ENCODE measurements around the gene ATF7.
A peak's percentile ranks its signal among the peaks of the same experiment; 100 is the strongest.
"Not testable (repeated sequence)": the region's sequence is repeated elsewhere in the genome, so short reads cannot be mapped to it uniquely, and the experiment has no call there.

ATF7 gene

DNA sequence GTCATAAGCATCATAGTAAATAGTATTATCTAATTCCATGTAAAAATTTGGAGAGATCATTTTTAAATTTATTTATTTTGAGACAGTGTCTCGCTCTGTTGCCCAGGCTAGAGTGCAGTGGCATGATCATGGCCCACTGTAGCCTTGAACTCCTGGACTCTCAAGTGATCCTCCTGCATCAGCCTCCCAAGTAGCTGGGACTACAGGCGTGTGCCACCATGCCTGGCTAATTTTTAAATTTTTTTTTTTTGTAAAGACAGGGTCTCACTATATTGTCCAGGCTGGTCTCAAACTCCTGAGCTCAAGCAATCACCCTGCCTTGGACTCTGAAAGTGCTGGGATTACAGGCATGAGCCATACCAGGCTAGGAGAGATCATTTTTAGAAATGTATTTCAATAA lies 27.2 kb downstream of the ATF7 start:
- not testable (repeated sequence) for H3K4me3 Mint-ChIP-seq; DNase-seq; H3K27me3 Mint-ChIP-seq; H3K9me3 Mint-ChIP-seq; ATAC-seq (replicated peaks); H3K27ac Mint-ChIP-seq
- peaks cover 29 to 48% of the 10 kb centered on the region in 2 donors for H3K4me1 Mint-ChIP-seq
- peaks cover 17 to 44% of the 10 kb centered on the region in 2 donors for H3K36me3 Mint-ChIP-seq

DNA sequence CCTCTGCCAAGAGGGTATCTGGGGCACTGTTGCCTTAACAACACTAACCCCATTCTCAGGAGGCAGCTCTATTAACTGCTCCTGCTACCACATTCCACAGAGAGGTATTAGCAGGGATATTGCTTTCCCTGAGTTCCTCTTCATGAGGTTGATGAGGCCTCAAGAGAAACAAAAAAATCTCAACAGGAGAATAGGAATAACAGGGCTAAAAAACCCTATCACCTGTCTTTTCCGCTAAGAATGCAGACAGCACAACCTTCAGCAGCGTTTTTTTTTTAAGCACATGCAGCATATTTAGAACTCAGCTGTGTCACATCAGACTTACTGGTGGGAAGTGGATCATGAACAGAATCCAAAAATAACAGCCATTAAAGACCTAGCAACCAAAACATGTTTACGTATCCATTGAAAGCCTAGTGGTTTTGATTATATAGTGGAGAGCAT lies 29.2 kb downstream of the ATF7 start:
- Mint-ChIP-seq H3K27ac (no peak overlapping the region), H3K27me3 (no peaks in the 10 kb centered on the region), H3K36me3 (peaks cover 17 to 29% of the 10 kb centered on the region in 2 donors), H3K9me3 (peaks cover 1 to 4% of the 10 kb centered on the region in 2 donors), H3K4me1 (peaks cover 11 to 27% of the 10 kb centered on the region in 2 donors), H3K4me3 (no peak overlapping the region)
- DNase-seq (no peak), ATAC-seq (replicated peaks) (no peak)

DNA sequence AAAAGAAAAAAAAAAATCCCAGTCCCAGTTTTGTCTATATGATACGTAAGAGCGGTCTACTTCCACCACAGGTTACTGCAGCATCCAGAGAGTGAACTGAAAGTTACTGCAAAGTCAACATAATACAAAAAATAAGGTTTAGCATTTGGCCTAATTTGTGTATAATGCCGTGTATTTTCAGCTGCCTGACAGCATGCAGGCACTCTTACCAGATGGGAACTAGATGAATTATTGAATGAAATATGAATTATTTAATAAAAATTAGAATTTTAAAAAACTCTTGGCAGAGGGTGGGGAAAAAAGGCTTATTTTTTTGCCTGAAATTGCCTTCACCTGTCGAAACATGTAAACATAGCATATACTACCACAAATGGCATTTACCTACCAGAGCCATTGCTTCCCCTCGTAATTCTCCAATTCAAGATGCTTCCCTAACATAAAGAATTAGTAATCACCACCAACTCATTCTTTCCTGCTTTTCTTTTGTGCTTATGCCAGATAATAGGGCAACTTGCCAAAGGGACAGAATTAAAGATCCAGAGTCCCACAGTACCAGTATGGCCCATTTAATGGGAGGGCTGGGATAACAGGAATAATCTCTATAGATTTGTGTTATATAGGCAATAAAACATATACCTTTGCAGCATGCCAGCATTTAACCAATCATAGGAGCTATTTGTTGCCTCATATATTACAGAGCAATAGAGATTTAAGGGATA lies 31.1 kb downstream of the ATF7 start:
- Mint-ChIP-seq H3K4me1 (peaks cover 15 to 27% of the 10 kb centered on the region in 2 donors), H3K9me3 (peaks cover 1 to 4% of the 10 kb centered on the region in 2 donors), H3K36me3 (peaks cover 11 to 23% of the 10 kb centered on the region in 2 donors), H3K27me3 (no peaks in the 10 kb centered on the region), H3K4me3 (no peak overlapping the region), H3K27ac (no peak overlapping the region)
- ATAC-seq (replicated peaks) (no peak), DNase-seq (no peak)

DNA sequence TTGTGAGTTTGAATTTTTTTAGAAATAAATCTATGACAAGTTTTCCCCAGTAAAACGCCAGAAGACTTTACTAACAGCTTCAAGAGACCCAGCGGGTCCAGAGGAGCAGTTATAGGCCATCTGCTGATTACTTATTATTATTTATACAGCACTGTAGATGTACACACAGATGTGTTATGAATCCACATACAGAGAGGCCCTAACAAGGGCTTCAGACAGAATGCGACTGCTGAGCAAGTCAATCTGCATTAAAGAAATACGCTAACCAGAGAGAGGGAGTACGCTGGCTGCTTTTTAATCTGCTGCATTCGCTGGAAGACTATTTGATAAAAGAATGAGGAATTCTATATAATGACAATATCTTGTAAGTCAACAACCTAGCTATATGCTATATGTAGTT lies 32.5 kb downstream of the ATF7 start:
- H3K36me3 Mint-ChIP-seq, result peaks cover 8 to 19% of the 10 kb centered on the region in 2 donors
- no peak overlapping the region for H3K4me3 Mint-ChIP-seq
- H3K27ac Mint-ChIP-seq, result no peak overlapping the region
- H3K9me3 Mint-ChIP-seq, result peaks cover 1 to 4% of the 10 kb centered on the region in 2 donors
- ATAC-seq (replicated peaks), result no peak
- no peak for DNase-seq
- no peaks in the 10 kb centered on the region for H3K27me3 Mint-ChIP-seq
- H3K4me1 Mint-ChIP-seq, result peaks cover 15 to 29% of the 10 kb centered on the region in 2 donors

DNA sequence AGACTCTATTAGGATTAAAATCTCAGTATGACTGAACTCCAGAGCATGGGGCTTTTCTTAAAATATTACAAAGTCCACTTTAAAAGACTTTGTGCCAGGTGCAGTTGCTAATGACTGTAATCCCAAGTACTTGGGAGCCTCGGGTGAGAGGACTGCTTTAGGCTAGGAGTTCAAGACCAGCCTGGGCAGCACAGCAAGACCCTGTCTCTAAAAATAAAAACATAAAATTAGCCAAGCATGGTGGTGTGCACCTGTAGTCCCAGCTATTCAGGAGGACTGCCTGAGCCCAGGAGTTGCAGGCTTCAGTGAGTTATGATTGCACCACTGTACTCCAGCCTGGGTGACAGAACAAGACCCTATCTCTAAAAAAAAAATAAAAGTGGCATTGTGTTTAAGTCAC lies 33.2 kb downstream of the ATF7 start:
- H3K27ac Mint-ChIP-seq, result no peak overlapping the region
- peaks cover 0 to 1% of the 10 kb centered on the region in 2 donors for H3K9me3 Mint-ChIP-seq
- DNase-seq, result no peak
- H3K36me3 Mint-ChIP-seq, result peaks cover 4 to 20% of the 10 kb centered on the region in 2 donors
- peaks cover 14 to 23% of the 10 kb centered on the region in 2 donors for H3K4me1 Mint-ChIP-seq
- no peak overlapping the region for H3K4me3 Mint-ChIP-seq
- no peak for ATAC-seq (replicated peaks)
- H3K27me3 Mint-ChIP-seq, result no peaks in the 10 kb centered on the region

DNA sequence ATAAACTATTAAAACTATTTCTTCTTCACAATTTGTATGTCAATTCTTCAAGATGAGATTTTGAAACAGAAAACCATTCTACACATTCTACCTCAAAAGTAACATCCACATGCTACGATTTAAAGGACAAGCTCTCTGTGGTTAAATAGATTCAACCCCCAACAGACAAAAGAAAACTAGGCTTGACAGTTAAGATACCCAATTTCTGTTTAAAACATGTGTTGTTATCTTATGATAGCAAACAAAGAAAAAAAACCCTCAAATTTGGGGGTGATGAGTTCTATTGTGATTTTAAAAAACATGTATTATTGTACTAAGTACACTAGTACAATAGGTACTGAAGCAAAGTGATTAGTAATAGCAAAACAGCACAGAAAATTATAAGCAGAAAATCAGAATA lies 33.8 kb downstream of the ATF7 start:
- Mint-ChIP-seq H3K27ac (no peak overlapping the region), H3K4me3 (no peak overlapping the region), H3K4me1 (peaks cover 11 to 21% of the 10 kb centered on the region in 2 donors), H3K9me3 (no peaks in the 10 kb centered on the region), H3K36me3 (peaks cover 0 to 16% of the 10 kb centered on the region in 2 donors), H3K27me3 (no peaks in the 10 kb centered on the region)
- DNase-seq, result no peak
- no peak for ATAC-seq (replicated peaks)

DNA sequence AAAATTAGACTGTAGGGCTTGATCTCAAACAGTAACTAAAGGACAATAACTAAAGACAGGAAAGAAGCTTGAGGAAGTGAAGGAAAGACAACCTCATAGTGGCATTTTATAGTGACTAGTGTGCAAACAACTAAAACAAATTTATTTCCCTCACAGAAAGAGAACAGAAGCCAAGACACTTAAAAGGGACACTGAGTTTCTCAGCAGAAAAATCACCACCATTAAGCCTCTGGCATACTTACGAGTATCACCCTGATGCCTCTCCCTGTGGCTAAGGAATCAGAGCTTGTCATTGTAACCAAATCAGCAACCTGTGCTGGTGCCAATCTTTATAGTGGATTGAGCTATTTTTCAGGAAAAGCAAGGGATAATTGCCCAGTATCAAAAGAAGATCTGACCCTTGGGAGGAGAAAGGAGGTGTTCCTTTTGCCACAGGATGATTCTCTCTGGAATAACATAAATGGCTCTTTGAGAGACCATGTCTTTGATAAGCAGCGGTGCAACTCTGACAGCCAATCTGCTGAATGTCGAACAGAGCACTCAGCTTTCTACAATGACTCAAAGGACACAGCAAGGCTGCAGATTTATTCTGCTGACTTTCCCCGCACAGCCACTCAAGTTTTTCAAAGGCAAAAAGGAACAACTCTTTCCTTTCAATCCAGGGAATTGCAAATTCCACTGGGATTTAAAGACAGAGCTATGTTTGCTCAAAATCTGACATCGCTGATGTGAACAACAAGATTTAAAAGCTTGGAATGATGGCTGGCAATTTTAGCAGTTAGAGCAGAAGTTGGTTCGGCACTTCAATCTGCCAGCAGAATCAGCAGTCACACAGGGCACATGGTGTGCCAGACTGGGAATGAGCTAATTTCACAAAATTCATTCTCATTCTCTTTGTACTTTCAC lies 34.6 kb downstream of the ATF7 start:
- Mint-ChIP-seq H3K4me1 (peaks cover 14 to 20% of the 10 kb centered on the region in 2 donors), H3K27ac (no peak overlapping the region), H3K9me3 (no peaks in the 10 kb centered on the region), H3K4me3 (no peak overlapping the region), H3K27me3 (no peaks in the 10 kb centered on the region), H3K36me3 (peaks cover 0 to 13% of the 10 kb centered on the region in 2 donors)
- no peak for DNase-seq
- ATAC-seq (replicated peaks), result no peak

DNA sequence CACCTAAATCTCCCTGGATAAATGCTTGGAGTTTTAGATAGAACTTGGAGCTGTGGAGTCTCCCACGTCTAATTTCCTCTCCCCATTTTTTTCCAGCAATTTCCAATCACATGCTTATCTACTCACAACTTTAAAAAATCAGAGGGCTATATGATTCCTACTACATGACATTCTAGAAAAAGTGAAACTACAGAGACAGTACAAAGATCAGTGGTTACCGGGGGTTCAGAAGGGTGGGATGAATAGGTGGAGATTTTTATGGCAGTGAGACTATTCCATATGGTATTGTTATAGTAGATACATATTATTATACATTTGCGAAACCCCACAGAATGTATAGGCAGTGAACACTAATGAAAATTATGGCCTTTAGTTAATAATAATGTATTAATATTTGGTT lies 35.5 kb downstream of the ATF7 start:
- DNase-seq (no peak), ATAC-seq (replicated peaks) (no peak)
- H3K9me3 Mint-ChIP-seq, result no peaks in the 10 kb centered on the region
- H3K4me1 Mint-ChIP-seq, result peaks cover 18 to 25% of the 10 kb centered on the region in 2 donors
- H3K27ac Mint-ChIP-seq, result peak overlapping the region; percentile 16
- H3K27me3 Mint-ChIP-seq, result no peaks in the 10 kb centered on the region
- H3K36me3 Mint-ChIP-seq, result peaks cover 0 to 14% of the 10 kb centered on the region in 2 donors
- H3K4me3 Mint-ChIP-seq, result no peak overlapping the region

DNA sequence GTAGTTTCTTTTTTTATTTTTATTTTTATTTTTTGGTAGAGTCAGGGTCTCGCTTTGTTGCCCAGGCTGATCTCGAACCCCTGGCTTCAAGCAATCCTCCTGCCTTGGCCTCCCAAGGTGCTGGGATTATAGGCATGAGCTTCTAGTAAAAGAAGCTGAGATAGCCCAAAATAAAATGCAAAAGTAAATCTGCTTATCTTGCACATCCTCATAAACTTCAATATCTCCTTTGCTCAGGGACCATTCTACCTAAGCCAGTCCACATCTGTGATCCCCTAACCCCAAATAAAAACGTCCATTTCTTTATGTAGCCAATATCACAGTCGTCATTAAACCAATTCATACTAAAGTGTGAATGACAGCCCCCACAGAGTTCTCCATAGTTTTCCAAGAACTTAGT lies 36.3 kb downstream of the ATF7 start:
- H3K4me3 Mint-ChIP-seq, result no peak overlapping the region
- H3K36me3 Mint-ChIP-seq, result peaks cover 0 to 14% of the 10 kb centered on the region in 2 donors
- ATAC-seq (replicated peaks) (no peak), DNase-seq (no peak)
- no peaks in the 10 kb centered on the region for H3K27me3 Mint-ChIP-seq
- no peak overlapping the region for H3K27ac Mint-ChIP-seq
- H3K4me1 Mint-ChIP-seq, result peaks cover 20 to 25% of the 10 kb centered on the region in 2 donors
- no peaks in the 10 kb centered on the region for H3K9me3 Mint-ChIP-seq

DNA sequence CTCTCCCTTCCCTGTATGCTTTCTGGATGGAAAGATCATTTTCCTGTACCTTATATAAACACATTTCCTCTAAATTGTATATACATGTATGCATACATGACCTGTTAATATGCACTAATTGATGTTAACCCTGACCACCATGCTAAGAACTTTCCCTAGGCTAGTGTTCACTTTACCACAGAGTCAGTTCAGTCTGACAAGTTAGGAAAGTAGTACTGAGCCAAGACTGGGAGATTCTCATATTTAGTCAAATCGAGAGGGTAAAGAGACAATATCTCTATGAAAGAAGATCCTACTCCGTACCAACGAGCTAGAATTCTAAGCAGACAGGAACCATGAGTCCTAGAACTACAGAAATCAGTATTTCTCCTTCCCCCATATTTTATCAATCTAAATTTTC lies 36.8 kb downstream of the ATF7 start:
- no peak for ATAC-seq (replicated peaks)
- H3K4me3 Mint-ChIP-seq, result no peak overlapping the region

DNA sequence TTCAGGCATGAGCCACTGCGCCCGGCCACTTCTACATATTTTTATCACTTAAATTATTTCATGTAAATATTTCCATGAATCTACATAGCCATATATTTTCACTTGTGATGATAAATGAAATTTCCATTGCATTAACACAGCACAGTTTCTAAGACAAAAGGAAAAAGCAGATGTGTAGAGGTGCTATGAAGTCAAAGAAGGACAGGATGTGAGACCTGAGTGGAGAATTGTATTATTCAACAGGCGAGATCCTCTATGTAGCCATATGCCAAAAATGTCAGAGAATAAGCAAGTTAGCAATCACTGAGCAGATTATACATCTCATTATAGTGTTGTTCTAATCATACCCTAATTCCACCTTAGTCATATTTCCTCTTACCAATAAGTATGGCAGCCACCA lies 38.1 kb downstream of the ATF7 start:
- H3K4me1 Mint-ChIP-seq, result peaks cover 20 to 25% of the 10 kb centered on the region in 2 donors
- H3K4me3 Mint-ChIP-seq, result no peak overlapping the region
- peaks cover 6 to 23% of the 10 kb centered on the region in 2 donors for H3K36me3 Mint-ChIP-seq
- DNase-seq (no peak), ATAC-seq (replicated peaks) (no peak)
- no peaks in the 10 kb centered on the region for H3K27me3 Mint-ChIP-seq
- no peak overlapping the region for H3K27ac Mint-ChIP-seq
- H3K9me3 Mint-ChIP-seq, result no peaks in the 10 kb centered on the region

More for the DNA sequence above, 36.8 kb downstream of the ATF7 start:
- peaks cover 3 to 18% of the 10 kb centered on the region in 2 donors for H3K36me3 Mint-ChIP-seq
- peaks cover 20 to 25% of the 10 kb centered on the region in 2 donors for H3K4me1 Mint-ChIP-seq
- no peak overlapping the region for H3K27ac Mint-ChIP-seq
- DNase-seq, result no peak
- no peaks in the 10 kb centered on the region for H3K9me3 Mint-ChIP-seq
- H3K27me3 Mint-ChIP-seq, result no peaks in the 10 kb centered on the region

DNA sequence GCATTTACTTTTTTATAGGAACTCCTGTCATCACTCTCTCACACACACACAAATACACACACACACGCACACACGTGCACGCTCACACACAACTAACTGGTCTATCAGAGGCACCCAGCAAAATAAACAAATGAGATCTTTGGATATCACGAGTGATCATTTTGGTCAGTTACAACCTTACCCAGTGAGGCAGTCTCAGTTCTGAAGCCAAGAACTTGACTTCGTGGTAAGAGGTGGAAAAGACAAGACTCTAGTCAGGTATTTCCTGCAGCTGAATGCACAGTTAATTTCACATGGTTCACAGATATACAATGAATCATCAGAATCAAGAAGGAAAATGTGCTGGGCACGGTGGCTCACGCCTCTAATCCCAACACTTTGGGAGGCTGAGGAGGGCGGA lies 39.4 kb downstream of the ATF7 start:
- H3K27ac Mint-ChIP-seq, result no peak overlapping the region
- peaks cover 20 to 25% of the 10 kb centered on the region in 2 donors for H3K4me1 Mint-ChIP-seq
- ATAC-seq (replicated peaks), result no peak

DNA sequence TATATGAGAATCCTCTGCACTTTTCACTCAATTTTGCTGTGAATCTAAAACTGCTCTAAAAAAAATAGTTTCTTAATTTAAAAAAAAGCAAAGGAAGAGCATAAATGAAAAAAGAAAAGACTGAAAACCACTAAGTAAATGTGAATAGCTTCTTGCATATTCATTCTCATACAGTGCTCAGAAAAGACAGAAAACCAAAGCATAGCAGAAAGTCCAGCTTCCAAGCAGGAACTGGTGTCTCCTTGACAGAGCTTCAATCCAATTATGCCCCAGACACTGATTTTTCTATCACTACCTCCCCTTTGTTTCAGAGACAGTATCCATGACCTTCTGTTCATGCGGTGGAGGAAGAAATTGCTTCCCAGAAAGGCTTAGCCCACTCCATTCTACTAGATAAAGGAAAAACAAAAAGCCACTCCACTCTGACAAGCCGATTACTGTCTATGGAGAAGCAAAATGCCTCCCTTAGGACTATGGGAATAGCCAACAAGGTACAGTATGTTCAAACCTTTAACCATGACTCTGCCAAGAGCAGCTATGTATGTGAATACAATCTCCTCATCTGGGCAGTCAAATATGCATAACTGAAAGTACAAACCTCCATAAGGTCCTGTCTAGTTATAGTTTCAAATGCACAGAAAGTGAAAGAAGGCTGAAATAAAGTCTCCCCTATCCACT lies 40.6 kb downstream of the ATF7 start:
- no peaks in the 10 kb centered on the region for H3K27me3 Mint-ChIP-seq
- no peaks in the 10 kb centered on the region for H3K9me3 Mint-ChIP-seq
- no peak overlapping the region for H3K4me3 Mint-ChIP-seq
- DNase-seq (no peak), ATAC-seq (replicated peaks) (no peak)
- peaks cover 9 to 20% of the 10 kb centered on the region in 2 donors for H3K36me3 Mint-ChIP-seq
- H3K27ac Mint-ChIP-seq, result no peak overlapping the region
- peaks cover 14 to 23% of the 10 kb centered on the region in 2 donors for H3K4me1 Mint-ChIP-seq

More for the DNA sequence above, 39.4 kb downstream of the ATF7 start:
- H3K27me3 Mint-ChIP-seq, result no peaks in the 10 kb centered on the region
- no peaks in the 10 kb centered on the region for H3K9me3 Mint-ChIP-seq
- peaks cover 6 to 23% of the 10 kb centered on the region in 2 donors for H3K36me3 Mint-ChIP-seq
- no peak overlapping the region for H3K4me3 Mint-ChIP-seq
- no peak for DNase-seq

DNA sequence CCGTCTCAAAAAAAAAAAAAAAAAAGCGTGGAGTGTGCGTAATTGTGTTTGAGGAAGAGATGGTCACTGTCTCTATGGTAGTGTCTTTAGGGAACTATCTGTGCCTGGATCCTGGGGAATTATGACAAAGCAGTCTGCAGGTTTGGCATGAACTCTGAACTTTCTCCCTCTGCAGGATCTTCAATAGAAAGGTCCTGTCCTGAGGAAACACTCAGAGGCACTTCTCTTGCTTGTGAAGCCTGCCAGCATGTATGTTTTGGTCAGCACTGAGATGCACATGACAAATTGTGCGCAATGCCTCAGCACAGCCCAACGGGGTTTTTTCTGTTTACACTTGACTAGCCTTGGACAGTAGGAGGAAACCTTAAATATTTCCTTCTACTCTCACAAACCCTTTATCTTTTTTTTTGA lies 46.6 kb downstream of the ATF7 start:
- H3K4me1 Mint-ChIP-seq, result peaks cover 26 to 43% of the 10 kb centered on the region in 2 donors
- peak overlapping the region; percentile 90 for H3K27ac Mint-ChIP-seq
- peak overlapping the region in 1 of 2 donors; percentile 12 for H3K4me3 Mint-ChIP-seq
- no peaks in the 10 kb centered on the region for H3K27me3 Mint-ChIP-seq
- no peaks in the 10 kb centered on the region for H3K9me3 Mint-ChIP-seq
- peak; percentile 8 for DNase-seq
- ATAC-seq (replicated peaks), result peak; percentile 70 to 89
- H3K36me3 Mint-ChIP-seq, result peaks cover 13 to 35% of the 10 kb centered on the region in 2 donors

Data from stimulated activated naive B cell treated with anti-CD40 and anti-IgM and Interleukin-4, amounts not matched to agents 10 μg/mL and 1 μg/mL and 100 μg/mL, for 72 hours (primary cell).